GM12864 (cell line): ENCODE data around the gene TMA16.

ENCODE experiments used
- DNase-seq: peaks from one replicate; pipeline ENCODE4 v3.0.0-alpha.2; 2011; ENCODE audit warnings: low read depth
- H3K4me3 ChIP-seq: 2 replicates; pipeline ENCODE4 v1.5.1; 2011; ENCODE audit warnings: mild to moderate bottlenecking, low read depth, low read length, control low read depth
- CTCF ChIP-seq: IDR thresholded peaks from 2 replicates; pipeline ENCODE4 v1.5.1; 2011; ENCODE audit warnings: low read depth, mild to moderate bottlenecking, moderate library complexity, low read length, control low read depth, inconsistent platforms; ENCODE audit errors: missing control alignments

The TMA16 gene

GRCh38 chr4:163548481-163549243 is 54.2 kb downstream of the TMA16 start:
- no peak for DNase-seq
- H3K4me3 ChIP-seq = no peak overlapping the region
- peak; percentile 56 for TF ChIP-seq CTCF

- H3K4me3 ChIP-seq = no peak overlapping the region; the same call in 1 of the 2 replicates
- TF ChIP-seq CTCF = no peak
- no peak for DNase-seq
Observed at GRCh38 chr4:163550869-163551267, 56.4 kb downstream of the TMA16 start.

GRCh38 chr4:163553146-163553545 is 58.7 kb downstream of the TMA16 start:
- no peak for DNase-seq
- no peak overlapping the region for H3K4me3 ChIP-seq

GRCh38 chr4:163554870-163555465 is 60.5 kb downstream of the TMA16 start:
- peak; percentile 46 for TF ChIP-seq CTCF
- no peak overlapping the region for H3K4me3 ChIP-seq
- no peak for DNase-seq

More at GRCh38 chr4:163553146-163553545, 58.7 kb downstream of the TMA16 start:
- TF ChIP-seq CTCF = no peak

- DNase-seq = no peak
- H3K4me3 ChIP-seq = no peak overlapping the region
- no peak for TF ChIP-seq CTCF
Observed at GRCh38 chr4:163556177-163556576, 61.7 kb downstream of the TMA16 start.

- TF ChIP-seq CTCF = no peak
- H3K4me3 ChIP-seq = no peak overlapping the region
- DNase-seq = no peak
Observed at GRCh38 chr4:163556650-163557391, 62.3 kb downstream of the TMA16 start.
